Spleen (tissue), 11 donors: ENCODE measurements around the gene SINHCAF. TPM values are rescaled to one million over a fixed set of nuclear protein-coding genes. Genes with fewer than 3 reads are reported as not detected.

Source experiments
- DNase-seq: peaks from one replicate; pipeline ENCODE4 v3.0.0-alpha.2; 2020
- H3K27ac ChIP-seq, 8 donors: fragments of 200-600 bp; sonication (generic) in 7 of 8; 1 replicate in 4 of 8; 2 replicates in 4 of 8; pipeline versions ENCODE4 v1.5.0 to v1.8.0; 2016 to 2021; ENCODE audit warnings: inconsistent platforms in 4 of 8, mild to moderate bottlenecking in 4 of 8, moderate library complexity in 1 of 8
- H3K27me3 ChIP-seq, 7 donors: fragments of 200-600 bp; sonication (generic) in 6 of 7; replicated peaks in 1 of 7; 1 replicate in 4 of 7; 2 replicates in 3 of 7; pipeline versions ENCODE4 v1.5.0 to v1.8.0; 2016 to 2021; ENCODE audit warnings: inconsistent platforms in 3 of 7, mild to moderate bottlenecking in 1 of 7
- H3K36me3 ChIP-seq, 6 donors: fragments of 200-600 bp; sonication (generic) in 5 of 6; 1 replicate in 4 of 6; 2 replicates in 2 of 6; pipeline versions ENCODE4 v1.5.0 to v1.8.0; 2016 to 2021; ENCODE audit warnings: inconsistent platforms in 2 of 6
- H3K4me1 ChIP-seq, 6 donors: fragments of 200-600 bp; sonication (generic) in 5 of 6; 1 replicate in 3 of 6; 2 replicates in 3 of 6; pipeline versions ENCODE4 v1.5.0 to v1.8.0; 2016 to 2021; ENCODE audit warnings: inconsistent platforms in 3 of 6
- H3K4me3 ChIP-seq, 8 donors: fragments of 200-600 bp; sonication (generic) in 7 of 8; 1 replicate in 4 of 8; 2 replicates in 4 of 8; pipeline versions ENCODE4 v1.5.0 to v1.8.0; 2016 to 2021; ENCODE audit warnings: inconsistent platforms in 4 of 8, mild to moderate bottlenecking in 4 of 8, moderate library complexity in 2 of 8
- H3K9me3 ChIP-seq, 8 donors: fragments of 200-600 bp; sonication (generic) in 7 of 8; 1 replicate in 4 of 8; 2 replicates in 4 of 8; pipeline versions ENCODE4 v1.5.0 to v1.8.0; 2016 to 2021; ENCODE audit warnings: inconsistent platforms in 4 of 8
- POLR2A ChIP-seq, 3 donors: fragments of 450-650 bp; IDR thresholded peaks; one replicate each; pipeline ENCODE4 v1.5.1; 2017; ENCODE audit warnings: antibody characterized with exemption in 3 of 3, mild to moderate bottlenecking in 1 of 3
- POLR2AphosphoS5 ChIP-seq, 3 donors: sonication (generic); formaldehyde crosslinking; IDR thresholded peaks; one replicate each; pipeline ENCODE4 v1.5.1; 2017; ENCODE audit warnings: antibody characterized with exemption in 3 of 3
- WGBS, 5 donors: extraction: QIAGEN DNeasy Blood & Tissue Kit in 3 of 5; methylation state at CpG; one replicate each; pipeline versions ENCODE4 v1.1.5 to v1.1.7; 2013 to 2018; 5-methylcytosine and 5-hydroxymethylcytosine counted together
- intact Hi-C: fragments of 100-400 bp; cut with DNase I; formaldehyde crosslinking; loops from one replicate; pipeline ENCODE4 v1.15.0; 2023; ENCODE audit warnings: low total_unique reads
- polyA plus RNA-seq, 3 donors: library from polyadenylated mRNA; stranded (reverse); fragments of 200-250 nt; gene quantifications; one replicate each; pipeline ENCODE4 v1.2.1, GENCODE V29; 2013
- total RNA-seq, 7 donors: library from RNA; depleted of rRNA in 3 of 7; stranded (reverse); fragments of >200 nt in 3 of 7; fragmentation: NEBNext Ultra II Directional in 4 of 7; extraction: Animal tissue kit (Norgen Biotek cat#: 25700) in 4 of 7; gene quantifications; one replicate each; pipeline versions ENCODE4 v1.1.0 to v1.2.1, GENCODE V29; 2016 to 2021
- TF ChIP-seq, protein P1 (sequence below), 11 experiments: fragments of 200-600 bp in 7 of 11; fragments of 450-650 bp in 4 of 11; sonication (generic) in 4 of 11; IDR thresholded peaks in 8 of 11; conservative IDR thresholded peaks in 3 of 11; 1 replicate in 7 of 11; 2 replicates in 4 of 11; pipeline versions ENCODE4 v1.4.0 to v1.8.0; 2016 to 2021; ENCODE audit warnings: antibody characterized with exemption in 11 of 11, inconsistent platforms in 4 of 11, mild to moderate bottlenecking in 1 of 11
- donor health status: healthy with polysubstance abuse.
- donor health status: DM: no; HTN: no; CAD: no; lungs with moderate emphysema.
- donor health status: DM: no; HTN: no; CAD: no.
- donor health status: Bipolar disorder and iron deficiency.
- donor health status: healthy.
- donor health status: DM: no; HTN: no; CAD: no.
- donor health status: DM: yes; HTN: yes; CAD: no.

The SINHCAF gene
- total and polyA plus RNA-seq, 10 donors = 28.4 to 121 (median 55.9) TPM

DNA sequence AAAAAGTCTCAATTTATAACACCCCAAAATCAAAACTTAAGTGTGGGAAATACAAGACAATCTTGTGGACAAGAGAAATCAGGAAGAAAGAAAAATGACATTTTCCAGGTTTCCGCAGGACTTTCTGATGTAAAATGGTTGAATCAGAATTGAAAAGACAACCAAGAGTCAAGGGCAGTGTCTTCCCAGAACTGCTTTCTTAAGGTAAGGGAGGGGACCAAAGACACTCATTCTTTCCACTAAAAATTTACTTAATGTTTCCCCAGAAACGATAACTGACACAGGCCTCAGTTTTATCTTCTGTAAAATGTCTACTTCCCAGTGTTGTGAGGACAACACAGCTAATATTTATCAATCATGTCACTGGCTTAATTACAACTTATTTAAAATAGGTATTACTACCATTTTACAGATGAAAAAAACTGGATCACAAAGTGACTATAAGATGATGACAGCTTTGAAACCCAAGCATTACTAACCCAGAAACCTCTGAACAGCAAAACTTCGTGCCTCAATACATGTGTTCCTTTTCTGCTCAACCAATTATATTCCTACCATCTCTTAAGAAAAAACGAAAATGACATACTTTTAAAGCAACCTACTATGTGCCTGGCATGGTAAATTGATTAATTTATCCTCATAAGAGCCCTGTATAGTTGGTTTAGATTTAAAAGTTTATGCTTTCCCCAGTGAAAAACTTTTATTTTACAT, 4.6 kb downstream of the SINHCAF start:
- TF ChIP-seq, protein P1, sequence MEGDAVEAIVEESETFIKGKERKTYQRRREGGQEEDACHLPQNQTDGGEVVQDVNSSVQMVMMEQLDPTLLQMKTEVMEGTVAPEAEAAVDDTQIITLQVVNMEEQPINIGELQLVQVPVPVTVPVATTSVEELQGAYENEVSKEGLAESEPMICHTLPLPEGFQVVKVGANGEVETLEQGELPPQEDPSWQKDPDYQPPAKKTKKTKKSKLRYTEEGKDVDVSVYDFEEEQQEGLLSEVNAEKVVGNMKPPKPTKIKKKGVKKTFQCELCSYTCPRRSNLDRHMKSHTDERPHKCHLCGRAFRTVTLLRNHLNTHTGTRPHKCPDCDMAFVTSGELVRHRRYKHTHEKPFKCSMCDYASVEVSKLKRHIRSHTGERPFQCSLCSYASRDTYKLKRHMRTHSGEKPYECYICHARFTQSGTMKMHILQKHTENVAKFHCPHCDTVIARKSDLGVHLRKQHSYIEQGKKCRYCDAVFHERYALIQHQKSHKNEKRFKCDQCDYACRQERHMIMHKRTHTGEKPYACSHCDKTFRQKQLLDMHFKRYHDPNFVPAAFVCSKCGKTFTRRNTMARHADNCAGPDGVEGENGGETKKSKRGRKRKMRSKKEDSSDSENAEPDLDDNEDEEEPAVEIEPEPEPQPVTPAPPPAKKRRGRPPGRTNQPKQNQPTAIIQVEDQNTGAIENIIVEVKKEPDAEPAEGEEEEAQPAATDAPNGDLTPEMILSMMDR (IDR thresholded peaks at IDR 0.05 in 8 of 11, conservative IDR thresholded peaks at IDR 0.05 in 3 of 11) = no peak
- 57 to 69% (median 63%) methylated on average over 4 of the region's 4 CpGs for WGBS, 5 donors
- Histone ChIP-seq H3K4me3 (no peak overlapping the region), H3K4me1 (peaks cover 41 to 76% (median 68%) of the 10 kb centered on the region in 6 donors), H3K27me3 (no peaks in the 10 kb centered on the region), H3K27ac (no peak overlapping the region), H3K9me3 (no peaks in the 10 kb centered on the region), H3K36me3 (no peaks in the 10 kb centered on the region)
- DNase-seq = no peak
- intact Hi-C loops = no loop called here

- no peak for DNase-seq
- no peak overlapping the region for H3K4me3 ChIP-seq
- intact Hi-C loops = no loop called here
- 81 to 94% (median 87%) methylated on average over 2 of the region's 2 CpGs for WGBS, 5 donors
- no peak for TF ChIP-seq POLR2AphosphoS5 (IDR thresholded peaks at IDR 0.05)
- TF ChIP-seq, protein P1 (IDR thresholded peaks at IDR 0.05 in 8 of 11, conservative IDR thresholded peaks at IDR 0.05 in 3 of 11) = no peak
- TF ChIP-seq POLR2A (IDR thresholded peaks at IDR 0.05) = no peak
- H3K4me1 ChIP-seq = peaks cover 41 to 98% (median 81%) of the 10 kb centered on the region in 6 donors
- H3K36me3 ChIP-seq = no peaks in the 10 kb centered on the region
- peak overlapping the region in 6 of 8 donors; percentile 22 to 76 (median 68) for H3K27ac ChIP-seq
- H3K27me3 ChIP-seq = no peaks in the 10 kb centered on the region
- H3K9me3 ChIP-seq = no peaks in the 10 kb centered on the region
These were observed 7.2 kb downstream of the SINHCAF start for GRCh38 chr12:31318657-31319269.

- DNase-seq = no peak
- intact Hi-C loops = no loop called here
- Histone ChIP-seq H3K36me3 (no peaks in the 10 kb centered on the region), H3K4me3 (peak overlapping the region in 7 of 8 donors; percentile 4 to 63 (median 31)), H3K27ac (peak overlapping the region; percentile 31 to 76 (median 70)), H3K4me1 (peaks cover 34 to 88% (median 74%) of the 10 kb centered on the region in 6 donors), H3K27me3 (no peaks in the 10 kb centered on the region), H3K9me3 (no peaks in the 10 kb centered on the region)
- TF ChIP-seq POLR2AphosphoS5 (IDR thresholded peaks at IDR 0.05) = no peak
- 5 to 8% (median 7%) methylated on average over 8 of the region's 8 CpGs for WGBS, 5 donors
These were observed 8.2 kb downstream of the SINHCAF start for GRCh38 chr12:31317471-31318395.

- DNase-seq = no peak
- Histone ChIP-seq H3K9me3 (no peaks in the 10 kb centered on the region), H3K27me3 (no peaks in the 10 kb centered on the region), H3K36me3 (no peaks in the 10 kb centered on the region), H3K4me3 (peak overlapping the region in 5 of 8 donors; percentile 4 to 63 (median 31)), H3K27ac (peak overlapping the region in 7 of 8 donors; percentile 47 to 76 (median 70)), H3K4me1 (peaks cover 26 to 80% (median 65%) of the 10 kb centered on the region in 6 donors)
- WGBS, 5 donors = 15 to 20% (median 16%) methylated on average over 3 of the region's 3 CpGs
- intact Hi-C loops = no loop called here
- TF ChIP-seq, protein P1 (IDR thresholded peaks at IDR 0.05 in 8 of 11, conservative IDR thresholded peaks at IDR 0.05 in 3 of 11) = no peak
- TF ChIP-seq POLR2AphosphoS5 (IDR thresholded peaks at IDR 0.05) (no peak), POLR2A (IDR thresholded peaks at IDR 0.05) (no peak)
These were observed 9.1 kb downstream of the SINHCAF start for GRCh38 chr12:31316891-31317290.
